Measurements from ENCODE around the gene KDSR.

DNA sequence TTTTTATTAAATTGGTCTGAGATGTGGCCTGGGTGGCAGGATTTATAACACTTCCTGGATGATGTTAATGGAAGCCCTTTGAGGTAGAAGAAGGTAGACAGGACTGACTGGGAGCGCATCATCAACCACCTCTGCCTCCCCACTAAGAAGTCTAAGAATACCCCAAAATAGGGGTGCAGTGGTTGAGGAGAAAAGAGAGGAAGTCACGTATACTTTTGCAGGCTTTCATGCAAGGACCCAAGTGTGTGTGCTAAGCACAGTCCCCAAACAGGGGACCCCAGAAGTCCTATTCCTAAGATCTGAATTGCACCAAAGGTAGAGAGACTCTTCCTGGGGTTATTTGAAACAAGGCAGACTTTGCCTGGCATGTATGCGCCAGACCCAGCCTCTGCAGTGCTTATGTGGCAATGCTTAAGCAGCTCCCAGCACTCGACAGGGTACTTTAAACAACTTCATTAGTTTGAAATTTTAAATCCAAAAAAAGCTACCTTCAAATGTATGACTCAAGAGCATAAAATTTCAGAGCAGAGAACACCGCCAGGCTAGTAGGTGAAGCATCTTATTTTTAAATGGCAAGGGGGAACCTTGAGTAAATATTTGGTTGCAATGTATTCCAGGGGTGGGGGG is 82.7 kb downstream of the KDSR start:
- TF ChIP-seq CTCF (IDR thresholded peaks at IDR 0.05; ENCODE audit: poor library complexity, severe bottlenecking) (no peak), EP300 (conservative IDR thresholded peaks at IDR 0.05; ENCODE audit: poor library complexity, severe bottlenecking) (no peak), POLR2AphosphoS5 (IDR thresholded peaks at IDR 0.05) (no peak), TAF1 (IDR thresholded peaks at IDR 0.05; ENCODE audit: low read depth) (no peak), EZH2 (IDR thresholded peaks at IDR 0.05; ENCODE audit: borderline replicate concordance, insufficient read depth, low read length, poor library complexity, severe bottlenecking) (no peak)
